ENCODE measurements around the gene PRICKLE4.
"Not testable (repeated sequence)": the region's sequence is repeated elsewhere in the genome, so short reads cannot be mapped to it uniquely, and the experiment has no call there.

Gene PRICKLE4

DNA sequence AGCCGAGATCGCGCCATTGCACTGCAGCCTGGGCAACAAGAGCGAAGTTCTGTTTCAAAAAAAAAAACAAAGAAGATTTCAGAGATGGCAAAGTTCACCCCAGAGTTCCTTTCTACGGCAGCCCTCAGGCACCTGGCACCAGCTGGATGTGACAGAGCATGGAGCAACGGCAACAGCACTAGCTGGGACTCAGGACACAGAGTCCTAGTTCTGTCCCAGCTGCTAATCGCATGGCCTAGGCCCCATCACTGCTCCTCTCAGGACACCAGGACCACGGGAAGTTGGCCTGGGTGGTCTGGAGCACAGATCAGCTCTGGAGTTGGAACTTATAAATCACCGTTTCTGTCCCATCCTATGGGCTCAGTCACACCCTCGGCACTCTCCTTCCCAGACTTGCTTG is 34.5 kb upstream of the PRICKLE4 start:
- no peak for DNase-seq (ENCODE audit: low spot score)

DNA sequence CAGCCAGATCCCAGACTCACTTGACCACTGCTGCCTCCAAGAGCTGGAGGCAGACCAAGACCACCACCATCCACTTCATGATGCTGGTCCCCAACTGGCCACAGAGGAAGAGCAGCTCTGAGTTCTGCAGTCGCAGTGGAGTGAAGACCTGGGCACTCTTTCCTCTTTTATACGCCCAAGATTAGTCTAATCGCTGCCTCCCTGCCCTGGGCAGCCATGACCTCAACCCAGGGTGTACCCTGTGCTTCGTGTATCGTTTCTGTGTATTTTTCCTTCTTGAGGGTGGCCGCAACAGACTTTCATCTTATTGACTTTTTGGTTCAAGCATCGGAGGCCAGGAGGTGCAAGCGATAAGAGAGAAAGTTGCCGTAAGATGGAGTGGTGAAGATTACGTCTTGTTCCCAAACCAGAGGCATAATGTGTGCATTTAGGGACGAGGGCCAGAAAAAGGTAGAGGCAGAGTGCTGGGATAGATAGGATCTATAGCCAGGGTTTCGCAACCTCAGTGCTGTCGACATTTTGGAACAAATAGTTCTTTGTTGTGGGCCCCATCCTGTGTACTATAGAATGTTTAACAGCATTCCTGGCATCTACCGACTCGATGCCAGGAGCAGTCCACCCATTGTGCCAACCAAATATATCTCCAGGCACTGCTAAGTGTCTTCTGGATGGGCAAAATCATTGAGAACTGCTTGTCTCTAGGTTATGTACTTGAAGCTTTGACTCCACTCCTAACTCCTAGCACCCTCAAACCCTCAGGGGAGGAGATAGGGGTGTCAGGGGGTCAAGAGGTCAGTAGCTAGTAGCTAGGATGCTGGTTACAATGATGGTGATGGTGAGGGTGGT is 33.1 kb upstream of the PRICKLE4 start, which contains the start of gene PGC:
Gene PGC, minus strand, starts transcription at position 142 of the 846 bp plus-strand sequence. Its CDS starts 63 bp downstream, at position 79.
- DNase-seq (ENCODE audit: low spot score) = no peak

DNA sequence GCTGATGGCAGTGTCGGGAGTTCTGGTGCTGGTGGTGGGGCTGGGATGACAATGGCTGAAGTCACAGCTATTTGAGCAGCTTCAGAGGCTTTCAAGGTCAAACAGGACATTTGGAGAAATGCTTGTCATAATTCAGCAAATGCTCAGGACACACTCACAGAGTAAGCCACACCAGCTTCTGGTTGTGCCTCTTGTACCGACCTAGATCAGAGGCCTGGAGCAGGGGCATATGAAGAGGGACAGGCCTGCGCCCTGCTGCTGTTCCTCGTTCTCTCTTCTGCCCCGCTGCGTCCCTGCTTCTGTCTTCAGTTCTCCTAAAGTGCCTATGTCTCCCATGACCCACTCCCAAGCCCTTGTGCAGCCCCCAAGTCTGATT is 32.5 kb upstream of the PRICKLE4 start:
- no peak for DNase-seq (ENCODE audit: low spot score)

DNA sequence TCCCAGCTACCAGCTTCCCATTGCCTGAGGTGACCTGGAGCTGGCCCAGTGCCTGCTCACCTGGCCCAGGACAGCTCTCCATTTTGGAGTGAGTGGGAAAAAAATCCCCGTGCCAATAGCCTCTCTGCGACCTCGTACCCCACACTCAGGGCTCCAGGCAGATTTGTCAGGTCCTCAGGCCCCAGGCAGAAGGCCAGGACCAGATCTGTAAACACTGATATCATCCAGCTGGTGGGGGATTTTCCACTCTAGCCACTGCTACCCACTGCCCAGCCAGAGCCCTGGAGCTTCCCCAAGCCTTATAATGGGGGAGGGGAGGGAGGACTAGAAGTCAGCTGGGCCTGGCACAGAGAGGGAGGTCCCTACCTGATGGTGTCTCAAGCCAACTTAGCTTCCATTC is 32.0 kb upstream of the PRICKLE4 start:
- DNase-seq (ENCODE audit: low spot score) = no peak

DNA sequence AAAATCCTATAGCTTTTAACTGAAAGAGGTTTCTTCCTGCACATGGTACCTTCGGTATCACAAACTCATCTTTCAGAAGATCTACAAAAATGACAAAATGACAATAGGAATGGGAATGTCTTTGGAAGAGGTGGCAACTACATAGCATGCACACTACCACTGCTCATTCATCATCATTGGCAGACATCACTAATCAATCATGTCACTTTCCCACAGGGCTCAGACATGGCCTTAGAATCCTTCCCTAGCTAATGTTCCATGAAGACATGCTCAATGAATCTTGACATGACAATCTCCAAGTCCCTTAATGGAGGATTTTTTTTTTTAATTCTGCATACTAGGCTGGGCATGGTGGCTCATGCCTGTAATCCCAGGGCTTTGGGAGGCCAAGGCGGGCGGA is 30.2 kb upstream of the PRICKLE4 start:
- DNase-seq (ENCODE audit: low spot score) = no peak

DNA sequence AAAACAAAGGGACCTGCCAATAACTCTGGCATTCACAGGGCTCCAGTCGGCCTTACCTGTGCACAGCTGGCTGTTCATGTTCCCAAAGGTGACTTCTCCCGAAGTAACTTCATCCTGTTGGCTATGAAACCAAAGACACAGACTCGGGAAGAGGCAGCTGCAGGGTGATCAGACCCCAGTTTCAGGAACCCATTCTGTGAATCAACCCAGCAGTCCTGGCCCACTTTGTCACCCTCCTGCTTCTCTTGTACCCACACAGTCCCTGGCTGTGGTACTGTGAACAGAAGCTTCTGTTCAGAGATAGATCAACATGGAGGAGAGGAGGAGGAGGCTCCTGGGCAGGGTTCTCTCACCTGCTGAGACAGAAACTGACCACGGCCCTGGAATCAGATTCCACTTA is 24.7 kb upstream of the PRICKLE4 start:
- DNase-seq (ENCODE audit: low spot score) = no peak

DNA sequence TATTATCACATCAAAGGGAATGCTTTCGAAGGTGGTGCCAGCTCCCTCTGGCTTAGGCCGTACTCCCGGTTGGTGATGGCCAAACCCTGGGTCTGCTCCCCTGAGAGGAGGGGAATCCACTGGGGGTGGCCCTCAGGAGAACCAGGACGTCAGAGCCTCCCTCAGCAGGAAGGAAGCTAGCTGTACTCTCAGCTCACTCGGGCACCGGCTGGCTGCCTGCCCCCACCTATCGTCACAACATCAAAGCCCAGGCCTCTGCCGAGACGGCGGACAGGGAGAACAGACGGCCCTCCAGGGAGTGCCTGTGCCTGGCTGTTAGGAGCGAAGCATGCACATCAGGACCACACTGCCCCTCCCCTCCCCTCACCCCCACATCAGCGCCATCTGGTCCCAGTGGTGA is 24.2 kb upstream of the PRICKLE4 start:
- DNase-seq (ENCODE audit: low spot score) = no peak

DNA sequence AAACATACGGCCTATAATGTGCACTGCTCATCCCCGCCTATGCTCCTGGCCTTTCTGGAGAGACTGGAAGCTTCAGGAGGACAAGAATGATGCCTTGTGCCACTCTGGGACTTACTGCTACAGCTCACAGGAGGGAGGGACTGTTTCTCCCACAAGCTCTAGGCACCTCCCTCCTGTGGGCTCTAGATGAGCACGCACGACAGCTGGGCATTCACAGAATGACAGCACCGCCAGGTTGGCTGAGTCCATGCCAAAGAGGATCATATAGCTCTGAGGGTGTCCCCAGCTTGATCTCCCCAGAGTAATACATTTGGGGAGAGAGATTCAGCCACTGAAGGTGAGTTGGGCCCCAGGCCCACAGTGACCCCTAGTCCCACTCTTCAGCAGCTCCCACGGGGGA is 23.3 kb upstream of the PRICKLE4 start:
- DNase-seq (ENCODE audit: low spot score) = no peak

DNA sequence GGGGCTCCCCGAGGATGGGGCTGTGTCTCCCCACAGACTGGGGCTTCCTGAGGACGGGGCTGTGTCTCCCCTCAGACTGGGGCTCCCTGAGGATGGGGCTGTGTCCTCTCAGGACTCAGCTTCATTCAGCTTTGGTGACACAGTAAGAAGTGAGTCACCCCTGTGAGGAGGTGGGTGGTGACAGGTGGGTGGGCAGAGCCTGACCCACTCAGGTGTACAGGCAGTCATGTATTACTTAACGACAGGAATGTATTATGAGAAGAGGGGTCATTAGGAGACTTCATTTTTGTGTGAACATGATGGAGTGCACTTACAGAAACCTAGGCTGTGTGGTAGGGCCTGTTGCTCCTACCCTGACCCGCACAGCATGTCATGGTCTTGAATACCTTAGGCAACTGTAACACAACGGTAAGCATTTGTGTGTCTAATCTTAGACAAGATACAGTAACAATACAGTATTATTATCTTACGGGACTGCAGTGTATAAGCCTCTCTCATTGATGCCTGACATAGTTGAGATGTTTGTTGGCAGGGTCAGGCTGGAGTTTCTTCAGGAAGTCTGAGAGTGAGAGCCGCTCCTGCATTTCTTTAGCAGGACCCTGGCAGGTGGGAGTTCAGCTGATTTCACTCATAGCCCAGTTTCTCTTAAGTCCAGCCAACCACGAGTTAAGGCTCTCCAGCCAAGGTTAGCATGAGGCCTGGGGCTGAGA is 22.5 kb upstream of the PRICKLE4 start:
- no peak for DNase-seq (ENCODE audit: low spot score)

DNA sequence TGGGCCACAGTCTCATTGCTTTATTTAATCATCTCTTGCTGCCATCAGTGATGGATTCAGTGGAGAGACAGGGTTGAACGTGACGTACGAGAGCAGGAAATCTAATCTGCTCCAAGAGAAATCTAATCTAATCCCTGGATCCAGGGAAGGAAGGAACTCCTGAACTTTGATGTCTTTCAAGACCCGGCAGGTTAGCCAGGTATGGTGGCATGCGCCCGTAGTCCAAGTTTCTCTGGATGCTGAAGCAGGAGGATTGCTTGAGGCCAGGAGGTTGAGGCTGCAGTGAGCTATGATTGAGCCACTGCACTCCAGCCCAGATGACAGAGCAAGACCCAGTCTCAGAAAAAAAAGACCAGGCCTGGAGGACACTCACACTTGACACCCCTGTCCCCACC is 21.9 kb upstream of the PRICKLE4 start:
- no peak for DNase-seq (ENCODE audit: low spot score)

DNA sequence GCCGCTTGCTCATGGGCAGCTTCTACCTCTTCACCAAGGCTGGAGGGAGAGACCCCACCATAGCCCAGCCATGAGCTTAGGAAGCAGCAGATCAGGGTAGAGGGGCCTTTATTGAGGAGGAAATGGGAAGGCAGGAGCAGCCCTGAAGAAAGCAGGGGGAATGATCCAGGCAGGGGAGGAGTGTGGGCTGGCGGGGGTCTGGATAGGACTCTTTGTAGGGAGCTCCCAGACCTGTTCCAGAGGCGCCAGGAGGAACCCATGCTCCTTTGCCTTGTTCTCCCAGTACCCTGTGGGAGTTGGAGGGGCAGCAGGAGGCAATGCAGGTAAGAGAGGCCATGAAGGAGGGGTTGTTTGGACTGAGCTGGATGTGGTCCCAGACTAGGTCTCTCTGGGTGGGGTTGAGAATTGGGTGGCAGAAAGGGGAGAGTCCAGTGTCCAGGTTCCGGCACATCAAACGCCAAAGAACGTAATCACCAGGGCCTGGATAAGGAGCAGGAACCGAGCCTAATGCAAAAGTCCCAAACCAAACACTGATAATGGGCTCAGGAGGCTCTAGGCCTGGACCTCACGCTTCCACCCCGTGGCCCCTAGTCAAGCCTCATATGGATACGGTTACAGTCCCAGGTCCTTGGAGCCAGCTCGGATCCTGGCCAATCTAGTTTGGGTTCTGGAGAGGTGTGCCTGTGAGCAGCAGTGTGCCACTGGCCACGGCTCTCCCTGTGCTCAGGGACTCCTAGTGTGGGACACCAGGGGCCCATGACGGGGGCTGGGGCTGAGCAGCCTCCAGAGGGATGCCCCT is 21.3 kb upstream of the PRICKLE4 start:
- DNase-seq (ENCODE audit: low spot score) = no peak

DNA sequence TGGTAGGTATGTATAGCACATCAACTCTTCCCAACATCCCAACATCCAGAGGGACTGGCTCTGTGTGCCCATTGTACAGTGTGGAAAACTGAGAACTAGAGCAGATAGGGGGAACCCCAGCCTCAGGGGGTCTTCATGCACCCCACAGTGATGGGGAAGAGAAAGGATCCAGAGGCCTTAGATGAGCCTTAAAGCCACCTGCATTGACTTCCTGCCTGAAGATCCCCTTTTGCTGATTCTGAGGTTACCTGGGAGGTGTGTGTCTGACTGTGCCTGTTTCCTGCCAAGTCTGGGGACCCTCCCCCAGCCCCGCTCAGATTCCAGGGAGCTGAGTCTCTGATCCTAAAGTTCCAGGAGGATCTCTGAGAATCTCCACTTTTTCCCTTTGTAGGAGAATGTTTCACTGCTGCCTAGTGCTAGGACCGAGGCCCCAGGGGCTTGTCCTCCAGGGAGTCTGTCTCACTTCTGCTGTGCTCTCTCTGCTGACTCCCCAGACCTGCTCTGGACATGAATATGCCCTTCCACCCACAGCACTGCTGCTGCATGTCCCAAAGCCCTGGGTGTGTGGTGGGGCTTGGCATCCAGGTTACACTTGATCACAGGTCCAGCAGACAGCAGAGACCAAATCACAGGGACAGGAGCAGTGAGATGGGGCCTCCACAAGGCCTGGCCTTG is 20.5 kb upstream of the PRICKLE4 start:
- no peak for DNase-seq (ENCODE audit: low spot score)

DNA sequence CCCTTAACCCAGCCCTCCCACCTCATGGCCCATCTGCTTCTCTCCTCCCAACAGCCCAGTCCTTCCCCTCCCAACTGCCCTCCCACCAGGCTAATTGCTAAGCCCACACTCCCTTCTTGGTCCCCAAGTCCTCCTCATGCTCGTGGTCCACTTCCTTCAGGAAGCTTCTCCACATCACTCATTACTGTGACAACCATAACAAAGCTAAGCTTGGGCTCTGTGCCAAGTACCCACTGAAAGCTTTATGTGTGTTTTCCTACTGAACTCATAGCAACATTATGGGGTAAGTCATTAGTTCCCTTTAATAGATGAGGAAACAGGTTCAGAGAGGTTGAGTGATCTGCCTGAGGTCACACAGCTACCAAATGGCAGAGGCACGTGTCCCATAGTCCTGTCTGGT is 17.1 kb upstream of the PRICKLE4 start:
- DNase-seq (ENCODE audit: low spot score) = no peak

DNA sequence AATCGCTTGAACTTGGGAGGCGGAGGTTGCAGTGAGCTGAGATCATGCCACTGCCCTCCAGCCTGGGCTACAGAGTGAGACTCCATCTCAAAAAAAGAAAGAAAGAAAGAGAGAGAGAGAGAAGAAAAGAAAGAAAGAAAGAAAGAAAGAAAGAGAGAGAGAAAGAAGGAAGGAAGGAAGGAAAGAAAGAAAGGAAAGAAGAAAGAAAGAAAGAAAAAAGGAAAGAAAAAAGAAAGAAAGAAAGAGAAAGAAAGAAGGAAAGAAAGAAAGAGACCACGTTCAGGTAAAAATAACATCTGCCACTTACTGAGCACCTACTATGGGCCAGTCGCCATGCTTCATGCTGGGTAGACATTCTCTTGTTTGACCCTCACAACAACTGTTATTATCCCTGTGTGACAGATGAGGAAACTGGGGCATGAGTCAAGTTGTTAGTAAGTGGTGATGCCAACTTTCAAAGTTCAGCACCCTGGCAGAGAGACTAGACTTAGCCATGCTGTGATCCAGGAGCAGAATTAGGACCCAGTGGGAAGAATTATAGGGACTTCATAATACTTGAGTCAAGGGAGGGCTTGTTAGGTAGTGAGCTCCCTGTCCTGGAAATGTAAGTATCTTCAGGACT is 14.4 kb upstream of the PRICKLE4 start:
- DNase-seq (ENCODE audit: low spot score) = not testable (repeated sequence)

DNA sequence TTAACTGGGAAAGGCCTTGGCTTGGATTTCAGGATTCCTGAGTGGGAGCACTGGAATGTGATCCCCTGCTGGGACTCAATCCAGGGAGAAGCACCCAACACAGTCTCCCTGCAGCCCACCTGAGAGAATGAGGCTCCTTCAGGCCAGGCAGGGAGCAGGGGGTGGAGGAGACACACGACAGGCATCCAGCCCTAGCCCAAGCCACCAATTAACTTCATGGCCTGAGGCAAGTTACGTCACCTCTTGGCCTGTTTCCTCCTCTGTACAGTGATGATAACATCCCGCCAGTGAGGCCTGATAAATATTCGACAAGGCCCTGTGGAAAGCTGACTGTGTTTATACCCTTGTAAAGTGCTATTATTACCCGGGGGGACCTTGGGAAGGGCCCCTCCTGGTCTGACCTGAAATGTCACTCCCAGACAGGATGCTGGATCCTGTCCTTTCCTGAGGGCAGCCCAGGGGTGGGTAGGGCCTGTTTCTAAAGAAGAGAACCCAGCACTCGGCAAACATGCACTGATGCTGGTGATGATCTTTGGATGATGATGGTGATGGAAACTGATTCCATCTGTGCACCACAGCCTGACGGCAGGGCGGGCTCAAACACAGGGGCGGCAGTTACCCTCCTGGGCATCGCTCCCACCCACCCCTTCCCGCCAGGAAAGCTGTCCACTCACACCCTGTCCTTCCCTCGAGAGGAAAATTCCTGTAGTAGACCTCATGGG is 13.3 kb upstream of the PRICKLE4 start:
- no peak for DNase-seq (ENCODE audit: low spot score)

DNA sequence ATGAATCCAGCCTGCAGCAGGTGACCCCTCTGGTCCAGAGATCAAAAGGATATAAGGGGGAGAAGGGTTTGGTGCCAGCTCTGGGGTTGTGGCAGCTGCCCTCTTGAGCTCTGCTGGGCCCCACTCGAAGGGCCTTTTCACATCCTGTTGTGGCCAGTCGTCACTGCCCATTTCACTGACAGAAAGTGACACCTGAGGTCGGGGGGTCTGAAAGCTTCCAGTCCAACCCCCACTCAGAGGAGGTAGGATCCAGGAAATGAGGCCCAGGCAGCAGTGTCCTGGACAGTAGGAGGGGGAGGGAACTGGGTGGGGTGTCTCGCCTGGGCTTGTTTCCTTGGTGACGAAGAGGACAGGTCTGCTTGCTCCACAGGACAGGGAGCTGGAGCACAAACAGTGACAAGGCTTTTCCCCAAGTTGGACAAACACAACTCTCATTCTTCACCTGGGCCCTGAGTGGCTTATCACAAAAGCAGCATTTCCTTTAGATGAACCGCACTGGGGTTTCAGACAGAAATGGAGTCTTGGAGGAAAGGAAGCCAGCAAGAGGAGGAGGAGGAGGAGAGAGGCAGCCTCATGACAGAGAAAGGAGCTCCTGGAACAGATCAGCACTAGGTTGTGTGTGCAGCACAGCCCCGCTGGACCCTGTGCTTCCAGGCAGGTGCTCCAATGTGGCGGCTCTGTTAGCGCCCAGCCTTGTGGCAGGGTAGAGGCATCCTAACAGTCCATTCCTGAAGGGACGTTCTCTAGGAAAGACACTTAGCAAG is 11.9 kb upstream of the PRICKLE4 start:
- no peak for DNase-seq (ENCODE audit: low spot score)

DNA sequence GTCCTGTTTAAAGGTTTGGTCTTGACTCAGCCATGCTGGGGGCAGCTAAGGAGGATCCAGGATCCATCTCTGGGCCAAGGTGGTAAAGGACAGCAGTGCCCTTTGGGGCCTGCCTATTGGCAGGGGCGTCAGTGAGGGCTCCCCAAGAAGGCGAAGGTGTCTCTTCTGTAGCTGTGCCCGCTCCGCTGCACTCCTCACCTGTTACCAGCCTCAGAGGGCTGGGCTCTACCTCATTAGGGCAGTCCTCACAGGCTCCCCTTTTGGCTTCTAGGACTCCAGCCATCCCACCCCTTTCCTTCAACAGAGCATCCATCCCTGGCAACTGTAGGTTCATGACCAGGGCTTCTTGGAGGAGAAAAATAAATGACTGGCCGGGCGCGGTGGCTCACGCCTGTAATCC is 11.2 kb upstream of the PRICKLE4 start:
- no peak for DNase-seq (ENCODE audit: low spot score)

DNA sequence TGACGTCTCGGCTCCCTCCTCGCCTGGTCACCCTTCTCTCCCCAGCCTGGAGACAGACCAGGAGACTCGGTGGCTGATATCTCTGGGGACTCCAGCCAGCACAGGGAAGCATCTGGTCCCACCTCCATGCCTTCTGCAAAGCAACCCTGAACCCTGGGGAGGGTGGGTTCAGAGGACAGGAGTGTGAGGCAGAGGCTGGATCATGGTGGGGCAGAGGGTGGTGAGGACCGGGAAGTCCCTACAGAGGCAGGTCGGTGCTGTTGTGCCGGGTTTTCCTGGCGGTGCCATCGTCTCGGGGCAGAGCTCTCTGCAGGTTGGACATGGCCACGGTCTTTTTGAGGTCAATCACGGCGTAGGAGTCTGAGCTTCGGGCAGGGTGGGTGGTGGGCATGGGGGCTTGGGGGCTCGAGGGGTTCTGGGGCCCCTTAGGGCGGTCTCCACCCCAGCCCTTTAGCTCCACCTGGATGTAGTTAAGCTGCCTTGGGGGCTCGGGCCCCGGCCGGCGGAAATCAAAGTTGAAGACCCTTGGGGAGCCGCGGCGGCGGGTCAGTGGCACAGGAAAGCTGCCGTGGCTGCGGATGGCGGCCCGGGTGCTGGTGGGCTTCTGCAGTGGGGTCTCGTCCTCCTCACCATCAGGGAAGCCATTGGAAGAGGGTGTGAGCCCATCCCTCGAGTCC is 10.1 kb upstream of the PRICKLE4 start:
- no peak for DNase-seq (ENCODE audit: low spot score)
